ENCODE data around the gene ATAT1. TPM values are rescaled to one million over a fixed set of nuclear protein-coding genes. Genes with fewer than 3 reads are reported as not detected.
"Not testable (repeated sequence)": the region's sequence is repeated elsewhere in the genome, so short reads cannot be mapped to it uniquely, and the experiment has no call there.

The ATAT1 gene
- 1 to 10 TPM; 2.5 to 5.1 (median 4.9) TPM for polyA plus RNA-seq

- peak within 1 kb of the TSS; percentile 91 for H3K27ac ChIP-seq (ENCODE audit: low read depth, low read length)
- WGBS, 3 donors = 3% methylated on average over 29 to 36 of the region's 36 CpGs
Observed at GRCh38 chr6:30626484-30627366, at the start of gene ATAT1. Gene ATAT1 (plus strand): TSS chr6:30626874.

- no peak overlapping the region for H3K27ac ChIP-seq (ENCODE audit: low read depth, low read length)
- 89 to 98% (median 93%) methylated on average over 8 of the region's 8 CpGs for WGBS, 3 donors
Observed at GRCh38 chr6:30578051-30578450, 48.6 kb upstream of the ATAT1 start.

GRCh38 chr6:30583921-30584320 is 42.8 kb upstream of the ATAT1 start:
- 81 to 94% (median 94%) methylated on average over 3 to 5 of the region's 5 CpGs for WGBS, 3 donors
- H3K27ac ChIP-seq (ENCODE audit: low read depth, low read length) = no peak overlapping the region

- no peak overlapping the region for H3K27ac ChIP-seq (ENCODE audit: low read depth, low read length)
- 89 to 94% (median 94%) methylated on average over 15 of the region's 15 CpGs for WGBS, 3 donors
Observed at GRCh38 chr6:30589754-30590358, 36.8 kb upstream of the ATAT1 start.

GRCh38 chr6:30590509-30590908 is 36.2 kb upstream of the ATAT1 start:
- 73 to 79% (median 77%) methylated on average over 8 of the region's 8 CpGs for WGBS, 3 donors
- H3K27ac ChIP-seq (ENCODE audit: low read depth, low read length) = no peak overlapping the region

- H3K27ac ChIP-seq (ENCODE audit: low read depth, low read length) = no peak overlapping the region
- WGBS, 3 donors = 41 to 57% (median 55%) methylated on average over 1 of the region's 1 CpG
Observed at GRCh38 chr6:30591008-30591407, 35.7 kb upstream of the ATAT1 start.

- 95 to 100% (median 97%) methylated on average over 1 of the region's 1 CpG for WGBS, 3 donors
- H3K27ac ChIP-seq (ENCODE audit: low read depth, low read length) = no peak overlapping the region
Observed at GRCh38 chr6:30592287-30592686, 34.4 kb upstream of the ATAT1 start.

GRCh38 chr6:30597315-30598144 is 29.1 kb upstream of the ATAT1 start:
- H3K27ac ChIP-seq (ENCODE audit: low read depth, low read length) = not testable (repeated sequence)
- WGBS, 3 donors = 64 to 79% (median 78%) methylated on average over 10 to 15 of the region's 15 CpGs

GRCh38 chr6:30598912-30599624 is 27.6 kb upstream of the ATAT1 start:
- WGBS, 3 donors = 68 to 76% (median 75%) methylated on average over 12 of the region's 12 CpGs
- no peak overlapping the region for H3K27ac ChIP-seq (ENCODE audit: low read depth, low read length)

- WGBS, 3 donors = 74 to 78% (median 77%) methylated on average over 13 of the region's 13 CpGs
- no peak overlapping the region for H3K27ac ChIP-seq (ENCODE audit: low read depth, low read length)
Observed at GRCh38 chr6:30599625-30600324, 26.9 kb upstream of the ATAT1 start.

GRCh38 chr6:30600451-30600961 is 26.2 kb upstream of the ATAT1 start:
- 72 to 81% (median 78%) methylated on average over 10 of the region's 10 CpGs for WGBS, 3 donors

GRCh38 chr6:30601436-30601814 is 25.2 kb upstream of the ATAT1 start:
- WGBS, 3 donors = 47 to 68% (median 48%) methylated on average over 6 of the region's 6 CpGs
- no peak overlapping the region for H3K27ac ChIP-seq (ENCODE audit: low read depth, low read length)

More at GRCh38 chr6:30600451-30600961, 26.2 kb upstream of the ATAT1 start:
- H3K27ac ChIP-seq (ENCODE audit: low read depth, low read length) = no peak overlapping the region

- 90 to 92% (median 92%) methylated on average over 33 to 39 of the region's 39 CpGs for WGBS, 3 donors
- no peak overlapping the region for H3K27ac ChIP-seq (ENCODE audit: low read depth, low read length)
Observed at GRCh38 chr6:30601815-30602641, 24.6 kb upstream of the ATAT1 start.

- WGBS, 3 donors = 91 to 95% (median 94%) methylated on average over 13 of the region's 13 CpGs
- H3K27ac ChIP-seq (ENCODE audit: low read depth, low read length) = no peak overlapping the region
Observed at GRCh38 chr6:30603961-30604360, 22.7 kb upstream of the ATAT1 start.

- H3K27ac ChIP-seq (ENCODE audit: low read depth, low read length) = no peak overlapping the region
- WGBS, 3 donors = 56 to 81% (median 80%) methylated on average over 4 of the region's 4 CpGs
Observed at GRCh38 chr6:30610065-30610464, 16.6 kb upstream of the ATAT1 start.

GRCh38 chr6:30611150-30611855 is 15.4 kb upstream of the ATAT1 start:
- H3K27ac ChIP-seq (ENCODE audit: low read depth, low read length) = no peak overlapping the region
- 62 to 77% (median 76%) methylated on average over 9 of the region's 9 CpGs for WGBS, 3 donors

Measured in adipose tissue (tissue), 3 donors.